OCI-LY1 (cell line): ENCODE measurements around the gene RASGRF2.

Experiments used
- H2AFZ ChIP-seq: fragments of 200-600 bp; sonication (generic), shearing (Covaris generic); 2 replicates; pipeline ENCODE4 v1.6.0; 2014; ENCODE audit warnings: antibody characterized with exemption, mild to moderate bottlenecking, low read length
- H3F3A ChIP-seq: fragments of 200-600 bp; sonication (generic), shearing (Covaris generic); 2 replicates; pipeline ENCODE4 v1.6.0; 2014; ENCODE audit warnings: mild to moderate bottlenecking, antibody characterized with exemption, low read length, moderate library complexity; ENCODE audit not compliant: insufficient read depth
- H3K27ac ChIP-seq: fragments of 200-600 bp; sonication (generic); 2 replicates; pipeline ENCODE4 v1.5.1; 2014; ENCODE audit warnings: low read length, mixed run types, mild to moderate bottlenecking, low read depth; ENCODE audit not compliant: poor library complexity, severe bottlenecking
- H3K27me3 ChIP-seq: fragments of 200-600 bp; sonication (generic); 2 replicates; pipeline ENCODE4 v1.6.0; 2014; ENCODE audit warnings: antibody characterized with exemption, mild to moderate bottlenecking, low read length, moderate library complexity; ENCODE audit not compliant: insufficient read depth
- H3K36me3 ChIP-seq: fragments of 200-600 bp; sonication (generic); 2 replicates; pipeline ENCODE4 v1.6.1; 2014; ENCODE audit warnings: mild to moderate bottlenecking, antibody characterized with exemption, low read length, moderate library complexity, mixed read lengths; ENCODE audit not compliant: insufficient read depth
- H3K4me1 ChIP-seq: fragments of 200-600 bp; sonication (generic); 2 replicates; pipeline ENCODE4 v1.5.1; 2014; ENCODE audit warnings: mild to moderate bottlenecking, low read length, moderate library complexity; ENCODE audit not compliant: insufficient read depth, severe bottlenecking
- H3K4me2 ChIP-seq: fragments of 200-600 bp; sonication (generic), shearing (Covaris generic); 2 replicates; pipeline ENCODE4 v1.6.1; 2014; ENCODE audit warnings: low read length
- H3K4me3 ChIP-seq: fragments of 200-600 bp; sonication (generic); 2 replicates; pipeline ENCODE4 v1.5.1; 2014; ENCODE audit warnings: low read length, low read depth, mild to moderate bottlenecking, mixed read lengths; ENCODE audit not compliant: poor library complexity, severe bottlenecking
- H3K79me2 ChIP-seq: fragments of 200-600 bp; shearing (Covaris generic); 2 replicates; pipeline ENCODE4 v1.6.1; 2016; ENCODE audit warnings: mixed run types, low read length, mixed read lengths; ENCODE audit not compliant: insufficient read depth
- H3K9ac ChIP-seq: fragments of 200-600 bp; sonication (generic), shearing (Covaris generic); 2 replicates; pipeline ENCODE4 v1.6.1; 2014; ENCODE audit warnings: mild to moderate bottlenecking, low read length, mixed read lengths
- H3K9me2 ChIP-seq: fragments of 200-600 bp; sonication (generic), shearing (Covaris generic); 2 replicates; pipeline ENCODE4 v1.6.1; 2014; ENCODE audit warnings: low read depth, mild to moderate bottlenecking, low read length, mixed read lengths
- H3K9me3 ChIP-seq: fragments of 200-600 bp; shearing (Covaris generic); 2 replicates; pipeline ENCODE4 v1.6.1; 2014; ENCODE audit warnings: low read length, mixed read lengths
- H4K20me1 ChIP-seq: fragments of 200-600 bp; sonication (generic), shearing (Covaris generic); 2 replicates; pipeline ENCODE4 v1.6.0; 2016; ENCODE audit warnings: mild to moderate bottlenecking, low read length; ENCODE audit not compliant: insufficient read depth
- EZH2 ChIP-seq: fragments of 200-600 bp; sonication (generic), shearing (Covaris generic); IDR thresholded peaks from 2 replicates; pipeline ENCODE4 v1.8.0; 2017; ENCODE audit warnings: borderline replicate concordance, mixed run types, mild to moderate bottlenecking, antibody characterized with exemption, low read length, moderate library complexity, mixed read lengths
- TF ChIP-seq, protein P1 (sequence below): fragments of 200-600 bp; sonication (generic), shearing (Covaris generic); IDR thresholded peaks from 2 replicates; pipeline ENCODE4 v1.5.1; 2017; ENCODE audit warnings: mild to moderate bottlenecking, antibody characterized with exemption, low read length, moderate library complexity, mixed read lengths

The RASGRF2 gene

GRCh38 chr5:81195335-81195929 lies 235.3 kb downstream of the RASGRF2 start:
- Histone ChIP-seq H3K27me3 (no peaks in the 10 kb centered on the region), H4K20me1 (no peaks in the 10 kb centered on the region), H3K9ac (no peak overlapping the region), H3K36me3 (no peaks in the 10 kb centered on the region), H2AFZ (no peak overlapping the region), H3K9me3 (no peaks in the 10 kb centered on the region), H3K9me2 (no peaks in the 10 kb centered on the region), H3F3A (no peaks in the 10 kb centered on the region; the same call in 1 of the 2 replicates), H3K27ac (no peak overlapping the region), H3K4me2 (no peak overlapping the region), H3K79me2 (no peaks in the 10 kb centered on the region), H3K4me1 (peaks cover 4% of the 10 kb centered on the region), H3K4me3 (no peak overlapping the region)
- TF ChIP-seq, protein P1, sequence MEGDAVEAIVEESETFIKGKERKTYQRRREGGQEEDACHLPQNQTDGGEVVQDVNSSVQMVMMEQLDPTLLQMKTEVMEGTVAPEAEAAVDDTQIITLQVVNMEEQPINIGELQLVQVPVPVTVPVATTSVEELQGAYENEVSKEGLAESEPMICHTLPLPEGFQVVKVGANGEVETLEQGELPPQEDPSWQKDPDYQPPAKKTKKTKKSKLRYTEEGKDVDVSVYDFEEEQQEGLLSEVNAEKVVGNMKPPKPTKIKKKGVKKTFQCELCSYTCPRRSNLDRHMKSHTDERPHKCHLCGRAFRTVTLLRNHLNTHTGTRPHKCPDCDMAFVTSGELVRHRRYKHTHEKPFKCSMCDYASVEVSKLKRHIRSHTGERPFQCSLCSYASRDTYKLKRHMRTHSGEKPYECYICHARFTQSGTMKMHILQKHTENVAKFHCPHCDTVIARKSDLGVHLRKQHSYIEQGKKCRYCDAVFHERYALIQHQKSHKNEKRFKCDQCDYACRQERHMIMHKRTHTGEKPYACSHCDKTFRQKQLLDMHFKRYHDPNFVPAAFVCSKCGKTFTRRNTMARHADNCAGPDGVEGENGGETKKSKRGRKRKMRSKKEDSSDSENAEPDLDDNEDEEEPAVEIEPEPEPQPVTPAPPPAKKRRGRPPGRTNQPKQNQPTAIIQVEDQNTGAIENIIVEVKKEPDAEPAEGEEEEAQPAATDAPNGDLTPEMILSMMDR = no peak
- TF ChIP-seq EZH2 = no peak

- Histone ChIP-seq H3K79me2 (no peaks in the 10 kb centered on the region), H3K36me3 (no peaks in the 10 kb centered on the region), H4K20me1 (no peaks in the 10 kb centered on the region), H3K4me1 (no peaks in the 10 kb centered on the region), H3K9me3 (no peaks in the 10 kb centered on the region), H3K4me3 (no peak overlapping the region), H3K4me2 (no peak overlapping the region), H3K27me3 (no peaks in the 10 kb centered on the region), H3K9me2 (no peaks in the 10 kb centered on the region), H2AFZ (no peak overlapping the region), H3K27ac (no peak overlapping the region), H3F3A (no peaks in the 10 kb centered on the region; the same call in 1 of the 2 replicates), H3K9ac (no peak overlapping the region)
- TF ChIP-seq, protein P1 = no peak
- TF ChIP-seq EZH2 = no peak
Measured at GRCh38 chr5:81202655-81203054, 242.5 kb downstream of the RASGRF2 start.

DNA sequence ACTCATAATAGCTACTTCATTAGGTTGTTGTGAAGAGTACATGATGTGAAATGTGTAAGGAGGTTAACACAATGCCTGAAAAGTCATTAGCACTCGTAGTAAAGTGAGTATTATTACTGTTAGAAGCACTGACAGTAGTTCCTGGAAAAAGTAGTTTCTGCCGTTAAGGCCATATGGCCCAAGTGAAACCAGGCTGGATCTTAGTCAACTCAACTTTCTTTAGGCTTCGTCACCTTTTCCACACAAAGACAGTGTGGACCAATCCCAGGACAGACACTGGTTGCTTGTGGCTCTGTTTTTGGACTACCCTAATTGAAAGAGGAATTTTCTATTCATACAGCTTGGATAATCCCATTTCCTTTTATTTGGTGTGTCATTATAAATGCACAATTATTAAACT lies 243.6 kb downstream of the RASGRF2 start:
- H3K27ac ChIP-seq = no peak overlapping the region
- no peak overlapping the region for H3K4me3 ChIP-seq

More for the DNA sequence above, 243.6 kb downstream of the RASGRF2 start:
- no peak overlapping the region for H3K9ac ChIP-seq
- H2AFZ ChIP-seq = no peak overlapping the region
- no peaks in the 10 kb centered on the region for H4K20me1 ChIP-seq
- no peak overlapping the region for H3K4me2 ChIP-seq
- H3K9me3 ChIP-seq = no peaks in the 10 kb centered on the region
- no peak for TF ChIP-seq EZH2
- TF ChIP-seq, protein P1 = no peak
- H3F3A ChIP-seq = no peaks in the 10 kb centered on the region
- no peaks in the 10 kb centered on the region for H3K79me2 ChIP-seq
- no peaks in the 10 kb centered on the region for H3K27me3 ChIP-seq
- no peaks in the 10 kb centered on the region for H3K4me1 ChIP-seq
- no peaks in the 10 kb centered on the region for H3K36me3 ChIP-seq
- H3K9me2 ChIP-seq = no peaks in the 10 kb centered on the region
